ENCODE measurements around the gene ACACB.

ACACB gene

GRCh38 chr12:109085590-109085989 is 30.8 kb upstream of the ACACB start:
- DNase-seq, result no peak
- H3K27me3 ChIP-seq, result no peaks in the 10 kb centered on the region
- no peaks in the 10 kb centered on the region for H3K9me3 ChIP-seq
- H3K4me3 ChIP-seq (ENCODE audit: low read depth, low read length), result no peak overlapping the region
- no peak for TF ChIP-seq CTCF (IDR thresholded peaks at IDR 0.05; ENCODE audit: low read depth, low read length)
- no peaks in the 10 kb centered on the region for H3K4me1 ChIP-seq
- peaks cover 46% of the 10 kb centered on the region for H3K36me3 ChIP-seq

DNA sequence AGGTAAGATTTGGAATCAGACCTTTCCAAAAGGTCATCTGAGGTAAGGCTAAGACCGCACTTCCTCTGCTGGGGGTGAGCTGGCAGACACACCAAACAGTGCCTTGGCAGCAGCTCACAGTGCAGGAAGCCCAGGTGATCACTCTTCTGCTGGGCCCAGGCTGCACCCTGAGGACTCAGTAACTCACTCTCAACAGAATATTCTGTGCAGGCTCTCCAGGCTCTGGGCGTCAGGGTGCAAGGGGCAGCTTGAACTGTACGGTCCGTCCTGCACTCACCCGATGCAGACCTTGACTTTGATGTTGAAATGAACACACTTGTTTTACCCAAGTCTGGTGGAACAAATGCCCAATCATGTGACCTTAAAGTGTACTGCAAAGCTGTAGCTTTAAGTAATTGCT is 29.1 kb upstream of the ACACB start:
- TF ChIP-seq CTCF (IDR thresholded peaks at IDR 0.05; ENCODE audit: low read depth, low read length), result no peak
- Histone ChIP-seq H3K4me3 (ENCODE audit: low read depth, low read length) (no peak overlapping the region), H3K36me3 (peaks cover 56% of the 10 kb centered on the region), H3K4me1 (no peaks in the 10 kb centered on the region), H3K9me3 (no peaks in the 10 kb centered on the region), H3K27me3 (no peaks in the 10 kb centered on the region)
- no peak for DNase-seq

DNA sequence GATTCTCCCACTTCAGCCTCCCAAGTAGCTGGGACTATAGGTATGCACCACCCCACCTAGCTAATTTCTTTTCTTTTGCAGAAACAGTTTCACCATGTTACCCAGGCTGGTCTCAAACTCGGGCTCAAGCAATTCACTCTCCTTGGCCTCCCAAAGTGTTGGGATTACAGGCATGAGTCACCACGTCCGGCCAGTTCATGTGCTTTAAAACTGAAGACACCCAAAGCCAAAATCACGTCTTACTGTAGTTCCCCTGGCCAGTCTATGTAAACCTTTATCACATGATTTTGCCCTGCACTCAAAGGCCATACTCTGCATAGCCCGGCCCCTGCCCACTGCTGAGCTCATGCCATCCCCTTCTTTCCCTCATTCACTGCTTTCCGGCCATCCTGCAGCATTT is 27.6 kb upstream of the ACACB start:
- Histone ChIP-seq H3K9me3 (no peaks in the 10 kb centered on the region), H3K4me1 (no peaks in the 10 kb centered on the region), H3K36me3 (peaks cover 50% of the 10 kb centered on the region), H3K27me3 (no peaks in the 10 kb centered on the region), H3K4me3 (ENCODE audit: low read depth, low read length) (no peak overlapping the region)
- DNase-seq, result no peak
- no peak for TF ChIP-seq CTCF (IDR thresholded peaks at IDR 0.05; ENCODE audit: low read depth, low read length)

- DNase-seq, result no peak
- no peak overlapping the region for H3K4me3 ChIP-seq (ENCODE audit: low read depth, low read length)
- H3K4me1 ChIP-seq, result no peaks in the 10 kb centered on the region
- H3K36me3 ChIP-seq, result peaks cover 50% of the 10 kb centered on the region
- no peaks in the 10 kb centered on the region for H3K9me3 ChIP-seq
- no peaks in the 10 kb centered on the region for H3K27me3 ChIP-seq
- no peak for TF ChIP-seq CTCF (IDR thresholded peaks at IDR 0.05; ENCODE audit: low read depth, low read length)
These were observed 26.7 kb upstream of the ACACB start for GRCh38 chr12:109089683-109090082.

- no peaks in the 10 kb centered on the region for H3K4me1 ChIP-seq
- peaks cover 31% of the 10 kb centered on the region for H3K36me3 ChIP-seq
- no peaks in the 10 kb centered on the region for H3K9me3 ChIP-seq
- no peak for DNase-seq
- TF ChIP-seq CTCF (IDR thresholded peaks at IDR 0.05; ENCODE audit: low read depth, low read length), result no peak
- H3K27me3 ChIP-seq, result no peaks in the 10 kb centered on the region
- peak overlapping the region; percentile 60 for H3K4me3 ChIP-seq (ENCODE audit: low read depth, low read length)
These were observed 23.8 kb upstream of the ACACB start for GRCh38 chr12:109092497-109093021.

DNA sequence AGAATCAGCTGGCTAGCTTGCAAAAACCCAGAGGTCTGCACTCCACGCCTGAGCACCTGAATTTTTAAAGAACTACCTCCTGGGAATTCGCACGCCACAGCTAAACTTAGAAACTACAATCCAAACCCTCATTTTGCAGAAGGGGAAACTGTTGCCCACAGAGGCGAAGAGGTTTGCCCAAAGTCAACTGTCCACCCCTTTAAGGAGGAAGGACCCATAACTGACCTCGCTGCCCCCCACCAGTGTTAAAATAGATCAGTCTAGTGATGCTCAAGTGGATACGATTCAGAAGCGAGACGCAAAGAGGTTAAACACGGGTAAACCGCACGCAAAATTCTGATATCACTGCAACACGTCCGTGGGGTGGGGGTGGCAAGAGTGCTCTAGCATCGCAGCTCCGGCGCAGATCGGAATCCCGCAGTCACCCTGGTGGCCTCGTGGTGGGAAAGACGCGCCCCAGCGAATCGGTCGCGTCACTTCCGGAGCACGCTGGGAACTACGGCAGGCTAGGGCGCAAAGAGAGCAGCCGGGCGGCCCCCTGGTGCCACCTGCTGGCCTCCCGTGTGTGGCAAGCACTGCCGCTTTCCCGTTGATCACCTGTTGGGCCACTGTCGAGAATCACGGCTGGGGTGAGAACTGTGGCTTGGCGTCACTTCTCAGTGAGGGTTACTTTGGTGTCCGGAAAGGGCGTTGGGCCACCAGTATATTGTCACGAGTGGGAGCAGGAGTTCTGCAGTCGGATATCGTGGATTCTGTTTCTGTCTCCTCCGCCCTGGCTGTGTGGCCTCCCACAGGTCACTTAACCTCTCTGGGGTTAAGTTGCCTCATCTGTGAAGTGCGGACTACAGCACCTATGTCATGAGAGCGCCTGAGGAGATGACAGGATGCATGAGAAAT is 23.1 kb upstream of the ACACB start, which contains the start of gene ALKBH2:
ALKBH2 (minus strand) TSS at position 451 of the 897 bp plus-strand sequence. CDS start 686 bp downstream, outside the sequence.
- Histone ChIP-seq H3K27me3 (no peaks in the 10 kb centered on the region), H3K4me3 (ENCODE audit: low read depth, low read length) (peak within 1 kb of the TSS; percentile 60), H3K36me3 (peaks cover 27% of the 10 kb centered on the region), H3K9me3 (no peaks in the 10 kb centered on the region), H3K4me1 (no peaks in the 10 kb centered on the region)
- TF ChIP-seq CTCF (IDR thresholded peaks at IDR 0.05; ENCODE audit: low read depth, low read length), result peak; percentile 97
- DNase-seq, result peak; percentile 95

Measured in BE2C (cell line).